H1 (cell line): ENCODE data around the gene PDZD4. TPM values are rescaled to one million over a fixed set of nuclear protein-coding genes. Genes with fewer than 3 reads are reported as not detected.

Experiments
- CTCF ChIA-PET: fragments of 300-600 bp; sonication (Branson Sonifier 250); formaldehyde crosslinking; loops from one replicate; lab custom pipeline; 2021; ENCODE audit not compliant: partially characterized antibody; lab: Charles Lee
- POLR2A ChIA-PET: fragments of 300-600 bp; sonication (Branson Sonifier 250); formaldehyde crosslinking; loops from one replicate; lab custom pipeline; 2021; ENCODE audit warnings: inconsistent platforms; ENCODE audit not compliant: partially characterized antibody; lab: Charles Lee
- DNase-seq, 2 experiments: peaks; one replicate each; pipeline versions ENCODE4 v3.0.0 to v3.0.0-alpha.2; 2010 to 2022; ENCODE audit warnings: low spot score in 2 of 2, low read depth in 1 of 2, mixed read lengths in 1 of 2
- FAIRE-seq: peaks from 2 replicates; lab custom pipeline; 2011; peaks lifted over from hg19 to GRCh38; lab: Jason Lieb, UNC
- H2AFZ ChIP-seq: 2 replicates; pipeline ENCODE4 v1.8.1; 2012; ENCODE audit warnings: low read length, inconsistent platforms
- H2AK5ac ChIP-seq: 2 replicates; pipeline ENCODE4 v1.6.1; 2013; ENCODE audit warnings: low read depth, low read length
- H2BK120ac ChIP-seq: replicated peaks from 2 replicates; pipeline ENCODE3; 2013; ENCODE audit warnings: low read depth, low read length, inconsistent platforms
- H2BK12ac ChIP-seq: 2 replicates; pipeline ENCODE4 v1.6.1; 2013; ENCODE audit warnings: low read depth, low read length
- H2BK15ac ChIP-seq: 2 replicates; pipeline ENCODE4 v1.6.1; 2013; ENCODE audit warnings: low read length
- H2BK20ac ChIP-seq: 2 replicates; pipeline ENCODE4 v1.6.1; 2013; ENCODE audit warnings: low read length
- H2BK5ac ChIP-seq: 2 replicates; pipeline ENCODE4 v1.6.1; 2013; ENCODE audit warnings: low read depth, low read length
- H3K14ac ChIP-seq: 2 replicates; pipeline ENCODE4 v1.6.1; 2013; ENCODE audit warnings: inconsistent platforms; ENCODE audit not compliant: insufficient read length
- H3K18ac ChIP-seq: 2 replicates; pipeline ENCODE4 v1.6.1; 2013; ENCODE audit warnings: low read length; ENCODE audit errors: extremely low read depth
- H3K23ac ChIP-seq: 2 replicates; pipeline ENCODE4 v1.6.1; 2013; ENCODE audit warnings: inconsistent platforms; ENCODE audit not compliant: insufficient read length
- H3K23me2 ChIP-seq: 2 replicates; pipeline ENCODE4 v1.6.1; 2013; ENCODE audit warnings: low read depth, low read length
- H3K27ac ChIP-seq: 2 replicates; pipeline ENCODE4 v1.6.1; 2011; ENCODE audit warnings: low read depth, low read length, inconsistent platforms
- H3K27me3 ChIP-seq, 4 experiments: replicated peaks in 1 of 4; 1 replicate in 1 of 4; 2 replicates in 3 of 4; pipeline versions ENCODE4 v1.6.1 to v1.8.1; 2011 to 2013; ENCODE audit warnings: low read length in 3 of 4, mild to moderate bottlenecking in 3 of 4, inconsistent platforms in 2 of 4, mixed read lengths in 2 of 4, moderate library complexity in 1 of 4; ENCODE audit not compliant: control insufficient read depth in 3 of 4, insufficient read depth in 3 of 4; ENCODE audit errors: extremely low read depth in 1 of 4
- H3K36me3 ChIP-seq, 4 experiments: 2 replicates each; pipeline versions ENCODE4 v1.6.1 to v1.8.1; 2011 to 2013; ENCODE audit warnings: mild to moderate bottlenecking in 4 of 4, low read length in 3 of 4, moderate library complexity in 2 of 4, control low read depth in 1 of 4, inconsistent platforms in 1 of 4; ENCODE audit not compliant: insufficient read depth in 4 of 4, control insufficient read depth in 2 of 4
- H3K4ac ChIP-seq: replicated peaks from 2 replicates; pipeline ENCODE3; 2013; ENCODE audit warnings: low read length, low read depth, mixed read lengths, inconsistent platforms; ENCODE audit not compliant: insufficient read length
- H3K4me1 ChIP-seq, 4 experiments: replicated peaks in 1 of 4; 1 replicate in 1 of 4; 2 replicates in 3 of 4; pipeline versions ENCODE4 v1.6.1 to v1.8.1; 2011 to 2013; ENCODE audit warnings: low read length in 3 of 4, inconsistent platforms in 2 of 4, mixed read lengths in 1 of 4; ENCODE audit not compliant: insufficient read depth in 4 of 4, control insufficient read depth in 3 of 4
- H3K4me2 ChIP-seq, 2 experiments: 2 replicates each; pipeline versions ENCODE4 v1.6.1 to v1.8.1; 2011 to 2013; ENCODE audit warnings: low read depth in 2 of 2, low read length in 2 of 2, control low read depth in 1 of 2, inconsistent platforms in 1 of 2, mild to moderate bottlenecking in 1 of 2; ENCODE audit not compliant: insufficient read depth in 1 of 2
- H3K4me3 ChIP-seq, 4 experiments: fragments of 200-600, 300-600 bp in 1 of 4; sonication (generic), shearing (Covaris generic), sonication (Bioruptor Twin) in 1 of 4; 2 replicates each; pipeline versions ENCODE4 v1.5.1 to v1.8.1; 2011 to 2016; ENCODE audit warnings: low read length in 4 of 4, low read depth in 3 of 4, control low read depth in 2 of 4, inconsistent platforms in 2 of 4, mild to moderate bottlenecking in 2 of 4, mixed read lengths in 1 of 4, moderate library complexity in 1 of 4; ENCODE audit not compliant: insufficient read depth in 2 of 4; ENCODE audit errors: extremely low read depth in 1 of 4
- H3K56ac ChIP-seq: replicated peaks from 2 replicates; pipeline ENCODE3; 2013; ENCODE audit warnings: low read depth, mild to moderate bottlenecking, mixed read lengths, low read length, inconsistent platforms; ENCODE audit not compliant: insufficient read length
- H3K79me1 ChIP-seq: 2 replicates; pipeline ENCODE4 v1.6.1; 2013; ENCODE audit warnings: low read depth, low read length, control low read depth
- H3K79me2 ChIP-seq, 2 experiments: 2 replicates each; pipeline versions ENCODE4 v1.6.1 to v1.8.1; 2012 to 2013; ENCODE audit warnings: low read length in 2 of 2, mild to moderate bottlenecking in 2 of 2, inconsistent platforms in 1 of 2; ENCODE audit not compliant: insufficient read depth in 2 of 2, control insufficient read depth in 1 of 2
- H3K9ac ChIP-seq, 4 experiments: replicated peaks in 1 of 4; 1 replicate in 1 of 4; 2 replicates in 3 of 4; pipeline versions ENCODE4 v1.6.1 to v1.8.1; 2011 to 2013; ENCODE audit warnings: low read depth in 3 of 4, low read length in 3 of 4, control low read depth in 2 of 4, mild to moderate bottlenecking in 2 of 4, moderate library complexity in 2 of 4, inconsistent platforms in 1 of 4; ENCODE audit errors: extremely low read depth in 1 of 4
- H3K9me3 ChIP-seq, 2 experiments: 2 replicates each; pipeline versions ENCODE4 v1.6.1 to v1.8.1; 2012 to 2013; ENCODE audit warnings: mild to moderate bottlenecking in 2 of 2, moderate library complexity in 2 of 2, control low read depth in 1 of 2, inconsistent platforms in 1 of 2, low read depth in 1 of 2, low read length in 1 of 2, mixed read lengths in 1 of 2; ENCODE audit not compliant: insufficient read depth in 2 of 2
- H4K20me1 ChIP-seq, 2 experiments: replicated peaks in 1 of 2; 2 replicates each; pipeline versions ENCODE3 to v1.8.1; 2011 to 2013; ENCODE audit warnings: inconsistent platforms in 2 of 2, low read length in 2 of 2, mild to moderate bottlenecking in 1 of 2; ENCODE audit not compliant: insufficient read depth in 2 of 2, control insufficient read depth in 1 of 2
- H4K5ac ChIP-seq: 2 replicates; pipeline ENCODE4 v1.6.1; 2013; ENCODE audit warnings: low read length, low read depth, mixed read lengths, inconsistent platforms; ENCODE audit not compliant: insufficient read length
- H4K8ac ChIP-seq: 2 replicates; pipeline ENCODE4 v1.8.0; 2013; ENCODE audit warnings: mild to moderate bottlenecking, moderate library complexity, low read length, inconsistent platforms; ENCODE audit not compliant: insufficient read depth; ENCODE audit errors: extremely low read depth
- H4K91ac ChIP-seq: replicated peaks from 2 replicates; pipeline ENCODE3; 2013; ENCODE audit warnings: low read length, mixed read lengths, inconsistent platforms; ENCODE audit not compliant: insufficient read length
- CTCF ChIP-seq, 3 experiments: IDR thresholded peaks; 1 replicate in 2 of 3; 2 replicates in 1 of 3; pipeline versions ENCODE4 v1.5.1 to v1.6.1; 2011; ENCODE audit warnings: low read length in 3 of 3, mild to moderate bottlenecking in 3 of 3, inconsistent platforms in 2 of 3, low read depth in 1 of 3, moderate library complexity in 1 of 3; ENCODE audit not compliant: insufficient read depth in 1 of 3; ENCODE audit errors: control extremely low read depth in 1 of 3
- POU5F1 ChIP-seq: IDR thresholded peaks from 2 replicates; pipeline ENCODE4 v1.6.1; 2011; ENCODE audit warnings: low read depth, mild to moderate bottlenecking, low read length, moderate library complexity
- RAD21 ChIP-seq, 2 experiments: IDR thresholded peaks in 1 of 2; conservative IDR thresholded peaks in 1 of 2; 2 replicates each; pipeline ENCODE4 v1.6.1; 2011; ENCODE audit warnings: low read depth in 2 of 2, low read length in 2 of 2, improper control_type of control experiment in 1 of 2, inconsistent platforms in 1 of 2, mild to moderate bottlenecking in 1 of 2, moderate library complexity in 1 of 2
- WGBS, 2 experiments: shearing (Covaris generic) in 1 of 2; methylation state at CpG; one replicate each; pipeline versions ENCODE4 v1.1.6 to v1.1.7; 2013 to 2015; ENCODE audit warnings: low lambda C conversion rate in 2 of 2, mixed read lengths in 2 of 2, inconsistent platforms in 1 of 2, low coverage in 1 of 2, missing lambda C conversion rate in 1 of 2; ENCODE audit not compliant: insufficient replicate concordance in 2 of 2, insufficient coverage in 1 of 2, insufficient read length in 1 of 2; ENCODE audit errors: extremely low coverage in 1 of 2, missing lambda C conversion rate in 1 of 2; 5-methylcytosine and 5-hydroxymethylcytosine counted together
- polyA plus RNA-seq, 7 experiments: library from polyadenylated mRNA; depleted of rRNA in 3 of 7; stranded (reverse) in 5 of 7; unstranded in 2 of 7; fragments of >200 nt in 5 of 7; fragments of 200-250 nt in 2 of 7; gene quantifications; 1 replicate in 5 of 7; 2 replicates in 1 of 7; 4 replicates in 1 of 7; pipeline versions ENCODE4 v1.2.1 to v1.2.3, GENCODE V29; 2011 to 2013; ENCODE audit warnings: missing spikeins in 2 of 7, mixed read lengths in 2 of 7
- total RNA-seq: library from RNA; stranded (reverse); fragmentation: NEBNext Ultra II Directional; extraction: Animal tissue kit (Norgen Biotek cat#: 25700); gene quantifications from 2 replicates; pipeline ENCODE4 v1.2.1, GENCODE V29; 2021

The PDZD4 gene
- total and polyA plus RNA-seq, 2 of the 8 experiments (the other 6 are each of a cell fraction or from before 2014, with no cell fraction given), result 45.8 to 169 TPM

- WGBS, 2 experiments, result 84% methylated on average over 11 of the region's 11 CpGs; no CpG with 5 or more reads in 1 of the 2 experiments
- Histone ChIP-seq H3K79me1 (no peaks in the 10 kb centered on the region), H3K9ac (no peak overlapping the region), H4K8ac (no peak overlapping the region), H3K36me3 (peaks cover 0 to under 1% (median 0%) of the 10 kb centered on the region in 4 experiments; a peak in 2 of 8 replicates), H3K23ac (no peak overlapping the region), H3K27ac (no peak overlapping the region), H3K23me2 (no peaks in the 10 kb centered on the region), H3K4me2 (no peak overlapping the region), H2BK12ac (no peak overlapping the region), H2AK5ac (no peak overlapping the region), H3K79me2 (no peaks in the 10 kb centered on the region), H3K56ac (no peak overlapping the region), H2BK120ac (no peak overlapping the region), H2BK20ac (no peak overlapping the region), H3K4me1 (no peaks in the 10 kb centered on the region), H4K20me1 (peaks cover 0 to 1% of the 10 kb centered on the region in 2 experiments), H4K5ac (no peak overlapping the region), H3K4ac (no peak overlapping the region), H3K4me3 (no peak overlapping the region), H4K91ac (no peak overlapping the region), H2BK15ac (no peak overlapping the region), H2AFZ (no peak overlapping the region), H3K27me3 (no peaks in the 10 kb centered on the region), H3K9me3 (no peaks in the 10 kb centered on the region), H2BK5ac (no peak overlapping the region), H3K14ac (no peak overlapping the region)
- POLR2A ChIA-PET, result interaction anchor here (1.0 to 1.7 kb wide), 4 partner anchors 10 to 17 kb away, joined by 3 to 10 read pairs (median 4); partner anchors contain the start of genes IDH3G and SSR4
- CTCF ChIA-PET, result interaction anchor here (0.6 to 2.8 kb wide), 14 partner anchors 9 to 157 kb away, joined by 3 to 14 read pairs (median 3); partner anchors contain the start of genes IDH3G and SSR4
- no peak for DNase-seq
- peak; percentile 48 for FAIRE-seq
- TF ChIP-seq CTCF (IDR thresholded peaks at IDR 0.05; ENCODE audit: control extremely low read depth in 1 of 3, insufficient read depth in 1 of 3, low read depth in 1 of 3, low read length in 3 of 3) (peak in 2 of 3 experiments; percentile 43 to 64; a peak in 3 of 4 replicates), POU5F1 (no peak), RAD21 (IDR thresholded peaks at IDR 0.05 in 1 of 2, conservative IDR thresholded peaks at IDR 0.05 in 1 of 2; ENCODE audit: low read depth in 2 of 2, low read length in 2 of 2) (peak; percentile 55 to 61)
- TF ChIP-seq, all 59 proteins: peak for 2
- H3K18ac ChIP-seq, result no peak overlapping the region
These were observed 48.0 kb downstream of the PDZD4 start for GRCh38 chrX:153782313-153782712.
